ENCODE measurements around the gene UGT1A4. TPM values are rescaled to one million over a fixed set of nuclear protein-coding genes. Genes with fewer than 3 reads are reported as not detected.

UGT1A4 gene
- total RNA-seq, 1 experiment from 2014 or later, result not detected

DNA sequence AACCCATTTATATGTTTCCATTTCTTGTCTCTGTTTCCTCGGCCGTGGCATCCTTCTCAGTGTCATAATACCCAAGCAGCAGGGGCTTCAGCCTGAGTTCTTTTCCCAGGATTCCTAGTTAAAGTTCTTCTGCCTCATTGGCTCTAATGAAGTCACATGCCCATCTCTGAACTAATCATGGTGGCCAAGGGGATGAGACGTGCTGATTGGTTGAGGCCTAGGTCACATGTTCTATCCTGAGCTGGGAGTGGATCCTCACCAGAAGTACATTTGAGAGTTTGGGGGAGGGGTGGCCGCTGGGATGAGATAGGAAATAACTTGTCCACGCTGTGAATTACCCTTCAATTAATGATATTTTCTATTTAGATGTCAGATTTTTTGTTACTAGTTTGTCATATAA is 9.6 kb upstream of the UGT1A4 start:
- Histone ChIP-seq H2BK15ac (ENCODE audit: low read depth, low read length) (no peak overlapping the region), H3K79me2 (ENCODE audit: insufficient read depth, low read length) (no peaks in the 10 kb centered on the region), H2AK5ac (ENCODE audit: insufficient read length, low read length) (no peak overlapping the region), H2BK5ac (ENCODE audit: insufficient read length, low read length) (no peak overlapping the region), H4K5ac (ENCODE audit: insufficient read length, low read depth, low read length) (no peak overlapping the region), H2BK120ac (ENCODE audit: low read depth, low read length, poor library complexity, severe bottlenecking) (no peak overlapping the region), H4K20me1 (ENCODE audit: control insufficient read depth, insufficient read depth, insufficient read length) (no peaks in the 10 kb centered on the region), H3K56ac (ENCODE audit: insufficient read length, low read depth, low read length) (no peak overlapping the region), H2BK12ac (ENCODE audit: insufficient read length, low read depth, low read length) (no peak overlapping the region), H3K4me2 (ENCODE audit: insufficient read depth, insufficient read length, low read length) (no peak overlapping the region), H4K8ac (replicated peaks; ENCODE audit: insufficient read length, low read depth, low read length) (no peak overlapping the region), H3K27ac (ENCODE audit: insufficient read length, low read depth, low read length) (no peak overlapping the region), H3K14ac (ENCODE audit: insufficient read depth, low read length) (no peak overlapping the region), H3T11ph (ENCODE audit: low read length) (no peak overlapping the region), H2AFZ (ENCODE audit: low read length) (no peak overlapping the region), H3K23ac (ENCODE audit: insufficient read length, low read depth, low read length) (no peak overlapping the region), H3K23me2 (ENCODE audit: insufficient read length, low read depth, low read length, poor library complexity, severe bottlenecking) (peaks cover 5% of the 10 kb centered on the region), H3K27me3 (ENCODE audit: insufficient read depth, low read length) (no peaks in the 10 kb centered on the region), H3K4me1 (ENCODE audit: insufficient read depth, low read length) (no peaks in the 10 kb centered on the region), H3K9me3 (ENCODE audit: control insufficient read depth, low read depth, low read length) (no peaks in the 10 kb centered on the region), H4K91ac (ENCODE audit: insufficient read length, low read depth, low read length) (no peak overlapping the region), H2BK20ac (ENCODE audit: low read depth, low read length, poor library complexity, severe bottlenecking) (no peak overlapping the region), H3K18ac (ENCODE audit: insufficient read length, low read depth, low read length) (no peak overlapping the region), H3K9ac (ENCODE audit: extremely low read depth, insufficient read length, low read length) (no peak overlapping the region), H3K4ac (ENCODE audit: low read depth, low read length) (no peak overlapping the region), H3K79me1 (ENCODE audit: insufficient read depth, low read depth, low read length, poor library complexity, severe bottlenecking) (no peaks in the 10 kb centered on the region)
- peaks cover 7% of the 10 kb centered on the region in 2 experiments for H3K4me1 Mint-ChIP-seq
- H3K27ac Mint-ChIP-seq, result no peak overlapping the region
- TF ChIP-seq, protein P1, sequence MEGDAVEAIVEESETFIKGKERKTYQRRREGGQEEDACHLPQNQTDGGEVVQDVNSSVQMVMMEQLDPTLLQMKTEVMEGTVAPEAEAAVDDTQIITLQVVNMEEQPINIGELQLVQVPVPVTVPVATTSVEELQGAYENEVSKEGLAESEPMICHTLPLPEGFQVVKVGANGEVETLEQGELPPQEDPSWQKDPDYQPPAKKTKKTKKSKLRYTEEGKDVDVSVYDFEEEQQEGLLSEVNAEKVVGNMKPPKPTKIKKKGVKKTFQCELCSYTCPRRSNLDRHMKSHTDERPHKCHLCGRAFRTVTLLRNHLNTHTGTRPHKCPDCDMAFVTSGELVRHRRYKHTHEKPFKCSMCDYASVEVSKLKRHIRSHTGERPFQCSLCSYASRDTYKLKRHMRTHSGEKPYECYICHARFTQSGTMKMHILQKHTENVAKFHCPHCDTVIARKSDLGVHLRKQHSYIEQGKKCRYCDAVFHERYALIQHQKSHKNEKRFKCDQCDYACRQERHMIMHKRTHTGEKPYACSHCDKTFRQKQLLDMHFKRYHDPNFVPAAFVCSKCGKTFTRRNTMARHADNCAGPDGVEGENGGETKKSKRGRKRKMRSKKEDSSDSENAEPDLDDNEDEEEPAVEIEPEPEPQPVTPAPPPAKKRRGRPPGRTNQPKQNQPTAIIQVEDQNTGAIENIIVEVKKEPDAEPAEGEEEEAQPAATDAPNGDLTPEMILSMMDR (conservative IDR thresholded peaks at IDR 0.05), result no peak
- no CpG with 5 or more reads among the region's 5 CpGs for WGBS (ENCODE audit: extremely low coverage, insufficient read length, low lambda C conversion rate)
- peaks cover 3 to 4% of the 10 kb centered on the region in 2 experiments; a peak in 3 of 5 replicates for H3K9me3 Mint-ChIP-seq
- no peak overlapping the region for H3K4me3 Mint-ChIP-seq
- peaks cover 0 to 4% (median 0%) of the 10 kb centered on the region in 3 experiments; a peak in 1 of 7 replicates for H3K36me3 Mint-ChIP-seq (ENCODE audit: insufficient read depth in 1 of 3, low read depth in 3 of 3)
- peaks cover 8% of the 10 kb centered on the region for H3K27me3 Mint-ChIP-seq (ENCODE audit: low read depth)
- DNase-seq, result no peak
